Adrenal gland (tissue), 12 donors: ENCODE results near the gene ARHGAP26. TPM values are rescaled to one million over a fixed set of nuclear protein-coding genes. Genes with fewer than 3 reads are reported as not detected.
"Not testable (repeated sequence)": the region's sequence is repeated elsewhere in the genome, so short reads cannot be mapped to it uniquely, and the experiment has no call there.

Experiments used
- DNase-seq, 7 donors: peaks; one replicate each; pipeline ENCODE4 v3.0.0-alpha.2; 2019 to 2020
- H3K27ac ChIP-seq, 5 donors: fragments of 200-600 bp; sonication (generic) in 4 of 5; 1 replicate in 3 of 5; 2 replicates in 2 of 5; pipeline versions ENCODE4 v1.5.1 to v1.8.0; 2016 to 2020; ENCODE audit warnings: mild to moderate bottlenecking in 1 of 5
- H3K27me3 ChIP-seq: fragments of 200-600 bp; 2 replicates; pipeline ENCODE4 v1.8.0; 2021
- H3K36me3 ChIP-seq, 2 donors: fragments of 200-600 bp; replicated peaks in 1 of 2; 1 replicate in 1 of 2; 2 replicates in 1 of 2; pipeline versions ENCODE4 v1.5.1 to v1.8.0; 2018 to 2022
- H3K4me1 ChIP-seq, 2 donors: fragments of 200-600 bp; replicated peaks in 1 of 2; 1 replicate in 1 of 2; 2 replicates in 1 of 2; pipeline versions ENCODE4 v1.5.1 to v1.8.0; 2018 to 2021
- H3K4me3 ChIP-seq, 4 donors: fragments of 200-600 bp; sonication (generic) in 3 of 4; one replicate each; pipeline ENCODE4 v1.5.1; 2016 to 2018
- H3K9me3 ChIP-seq, 3 donors: fragments of 200-600 bp; sonication (generic) in 1 of 3; replicated peaks in 1 of 3; 1 replicate in 2 of 3; 2 replicates in 1 of 3; pipeline versions ENCODE4 v1.5.1 to v1.8.0; 2016 to 2021
- CTCF ChIP-seq, 6 experiments: fragments of 450-650 bp in 4 of 6; fragments of 200-600 bp in 2 of 6; sonication (generic) in 1 of 6; IDR thresholded peaks; 1 replicate in 5 of 6; 2 replicates in 1 of 6; pipeline versions ENCODE4 v1.5.1 to v1.8.0; 2016 to 2021; ENCODE audit warnings: antibody characterized with exemption in 6 of 6, mild to moderate bottlenecking in 2 of 6, moderate library complexity in 1 of 6
- POLR2A ChIP-seq, 2 donors: fragments of 450-650 bp; IDR thresholded peaks; one replicate each; pipeline ENCODE4 v1.6.1; 2017; ENCODE audit warnings: antibody characterized with exemption in 2 of 2, mild to moderate bottlenecking in 2 of 2, moderate library complexity in 1 of 2
- WGBS, 4 donors: extraction: QIAGEN DNeasy Blood & Tissue Kit in 2 of 4; methylation state at CpG; one replicate each; pipeline versions ENCODE4 v1.1.5 to v1.1.7; 2013 to 2017; 5-methylcytosine and 5-hydroxymethylcytosine counted together
- intact Hi-C, 2 donors: fragments of 100-400 bp; cut with DNase I; formaldehyde crosslinking; loops; one replicate each; pipeline versions ENCODE4 v1.14.1 to v1.15.0; 2022 to 2023
- polyA plus RNA-seq, 3 donors: library from polyadenylated mRNA; stranded (reverse); fragments of 200-250 nt in 2 of 3; fragments of 350-450 nt in 1 of 3; fragmentation: Illumina TruSeq in 1 of 3; extraction: RNeasy Lipid Tissue Mini Kit (QIAGEN cat#74804) in 1 of 3; gene quantifications; one replicate each; pipeline ENCODE4 v1.2.3, GENCODE V29; 2013 to 2014
- total RNA-seq, 9 donors: library from RNA; depleted of rRNA in 4 of 9; stranded (reverse); fragments of >200 nt in 4 of 9; fragments of 120-200 nt in 1 of 9; fragmentation: NEBNext Ultra II Directional in 1 of 9; extraction: Animal tissue kit (Norgen Biotek cat#: 25700) in 1 of 9; gene quantifications; one replicate each; pipeline versions ENCODE4 v1.1.0 to v1.2.4, GENCODE V29; 2013 to 2023
- donor health status: healthy with polysubstance abuse.
- donor health status: Bipolar disorder and iron deficiency.
- donor health status: DM: yes; HTN: yes; CAD: no.
- donor health status: DM: no; HTN: no; CAD: no.
- donor health status: DM: no; HTN: no; CAD: no.
- donor health status: DM: yes; HTN: yes; CAD: no.

Gene ARHGAP26
- total and polyA plus RNA-seq, 12 donors = 3.0 to 21.7 (median 10.8) TPM

GRCh38 chr5:142984525-142984924 is 214.3 kb downstream of the ARHGAP26 start:
- no peaks in the 10 kb centered on the region for H3K9me3 ChIP-seq
- no peak for DNase-seq
- no peak overlapping the region for H3K27ac ChIP-seq
- H3K27me3 ChIP-seq = no peaks in the 10 kb centered on the region
- 92 to 95% (median 93%) methylated on average over 2 of the region's 2 CpGs for WGBS, 4 donors
- no peak overlapping the region for H3K4me3 ChIP-seq
- H3K4me1 ChIP-seq = peaks cover 15 to 27% of the 10 kb centered on the region in 2 donors
- H3K36me3 ChIP-seq = no peaks in the 10 kb centered on the region
- TF ChIP-seq CTCF (IDR thresholded peaks at IDR 0.05) (no peak), POLR2A (IDR thresholded peaks at IDR 0.05) (no peak)
- intact Hi-C loops = no loop called here

- H3K4me3 ChIP-seq, H3K4me1 ChIP-seq, H3K27ac ChIP-seq, H3K27me3 ChIP-seq, DNase-seq, intact Hi-C loops, H3K36me3 ChIP-seq, H3K9me3 ChIP-seq: not testable (repeated sequence)
- 89 to 95% (median 92%) methylated on average over 1 of the region's 1 CpG for WGBS, 4 donors
These were observed 219.1 kb downstream of the ARHGAP26 start for GRCh38 chr5:142989270-142989669.

GRCh38 chr5:142990073-142990472 is 219.9 kb downstream of the ARHGAP26 start:
- H3K27ac ChIP-seq, intact Hi-C loops: not testable (repeated sequence)
- WGBS, 4 donors = 80 to 88% (median 84%) methylated on average over 8 of the region's 8 CpGs

GRCh38 chr5:142994218-142994617 is 224.0 kb downstream of the ARHGAP26 start:
- WGBS, 4 donors = 92 to 98% (median 94%) methylated on average over 2 of the region's 2 CpGs
- no peaks in the 10 kb centered on the region for H3K36me3 ChIP-seq
- TF ChIP-seq CTCF (IDR thresholded peaks at IDR 0.05) (no peak), POLR2A (IDR thresholded peaks at IDR 0.05) (no peak)
- H3K9me3 ChIP-seq = no peaks in the 10 kb centered on the region
- no peaks in the 10 kb centered on the region for H3K4me1 ChIP-seq
- no peak for DNase-seq
- H3K4me3 ChIP-seq = no peak overlapping the region
- intact Hi-C loops = no loop called here
- H3K27ac ChIP-seq = no peak overlapping the region
- H3K27me3 ChIP-seq = no peaks in the 10 kb centered on the region

More at GRCh38 chr5:142990073-142990472, 219.9 kb downstream of the ARHGAP26 start:
- DNase-seq, H3K4me3 ChIP-seq, H3K27me3 ChIP-seq, H3K4me1 ChIP-seq, H3K9me3 ChIP-seq, H3K36me3 ChIP-seq: not testable (repeated sequence)

DNA sequence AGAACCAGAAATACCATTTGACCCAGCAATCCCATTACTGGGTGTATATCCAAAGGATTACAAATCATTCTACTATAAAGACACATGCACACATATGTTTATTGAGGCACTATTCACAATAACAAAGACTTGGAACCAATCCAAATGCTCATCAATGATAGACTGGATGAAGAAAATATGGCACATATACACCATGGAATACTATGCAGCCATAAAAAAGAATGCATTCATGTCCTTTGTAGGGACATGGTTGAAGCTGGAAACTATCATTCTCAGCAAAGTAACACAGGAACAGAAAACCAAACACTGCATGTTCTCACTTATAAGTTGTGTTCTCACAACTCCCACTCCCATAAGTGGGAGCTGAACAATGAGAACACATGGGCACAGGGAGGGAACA is 225.4 kb downstream of the ARHGAP26 start:
- H3K4me1 ChIP-seq, H3K27me3 ChIP-seq, H3K9me3 ChIP-seq, H3K4me3 ChIP-seq, H3K27ac ChIP-seq, intact Hi-C loops, DNase-seq, H3K36me3 ChIP-seq: not testable (repeated sequence)

- intact Hi-C loops = no loop called here
- TF ChIP-seq POLR2A (IDR thresholded peaks at IDR 0.05) (no peak), CTCF (IDR thresholded peaks at IDR 0.05) (no peak)
- WGBS, 4 donors = 85 to 94% (median 91%) methylated on average over 1 of the region's 1 CpG
- Histone ChIP-seq H3K36me3 (no peaks in the 10 kb centered on the region), H3K27ac (no peak overlapping the region), H3K4me3 (no peak overlapping the region), H3K4me1 (peaks cover 6 to 10% of the 10 kb centered on the region in 2 donors), H3K9me3 (no peaks in the 10 kb centered on the region), H3K27me3 (no peaks in the 10 kb centered on the region)
- no peak for DNase-seq
These were observed 227.4 kb downstream of the ARHGAP26 start for GRCh38 chr5:142997591-142997990.
